ENCODE results near the gene ADAMTSL4. TPM values are rescaled to one million over a fixed set of nuclear protein-coding genes. Genes with fewer than 3 reads are reported as not detected.
"Not testable (repeated sequence)": the region's sequence is repeated elsewhere in the genome, so short reads cannot be mapped to it uniquely, and the experiment has no call there.

Gene ADAMTSL4
- total and polyA plus RNA-seq, 2 donors (not counting 1 experiment from before 2014, with no cell fraction given), result 7.3 to 13.0 TPM

DNA sequence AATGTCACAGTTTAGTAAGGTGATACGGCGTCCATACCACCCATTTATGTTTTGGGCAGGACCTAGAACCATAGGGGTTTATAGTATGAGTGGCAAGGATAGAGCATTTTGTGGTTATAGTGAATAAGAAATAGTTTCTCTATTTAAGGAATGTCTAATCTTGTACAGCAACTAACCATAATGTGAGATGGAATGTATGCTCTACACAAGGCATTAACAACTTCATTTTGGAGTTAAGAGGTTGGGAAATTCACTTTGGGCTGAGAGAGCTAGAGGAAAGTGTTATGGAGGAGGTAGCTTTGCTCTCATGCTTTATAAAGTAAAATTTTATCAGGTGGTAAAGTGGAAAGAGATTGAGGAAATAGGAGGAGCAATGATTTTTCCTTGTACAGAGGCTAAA is 33.2 kb downstream of the ADAMTSL4 start:
- no peaks in the 10 kb centered on the region for H3K27me3 ChIP-seq (ENCODE audit: control insufficient read depth, insufficient read depth, low read length)
- H3K36me3 ChIP-seq (ENCODE audit: control insufficient read depth, insufficient read depth, low read length), result peaks cover 7% of the 10 kb centered on the region
- H3K79me2 ChIP-seq (ENCODE audit: control insufficient read depth, insufficient read depth, low read length), result peaks cover 26% of the 10 kb centered on the region
- TF ChIP-seq, protein P1, sequence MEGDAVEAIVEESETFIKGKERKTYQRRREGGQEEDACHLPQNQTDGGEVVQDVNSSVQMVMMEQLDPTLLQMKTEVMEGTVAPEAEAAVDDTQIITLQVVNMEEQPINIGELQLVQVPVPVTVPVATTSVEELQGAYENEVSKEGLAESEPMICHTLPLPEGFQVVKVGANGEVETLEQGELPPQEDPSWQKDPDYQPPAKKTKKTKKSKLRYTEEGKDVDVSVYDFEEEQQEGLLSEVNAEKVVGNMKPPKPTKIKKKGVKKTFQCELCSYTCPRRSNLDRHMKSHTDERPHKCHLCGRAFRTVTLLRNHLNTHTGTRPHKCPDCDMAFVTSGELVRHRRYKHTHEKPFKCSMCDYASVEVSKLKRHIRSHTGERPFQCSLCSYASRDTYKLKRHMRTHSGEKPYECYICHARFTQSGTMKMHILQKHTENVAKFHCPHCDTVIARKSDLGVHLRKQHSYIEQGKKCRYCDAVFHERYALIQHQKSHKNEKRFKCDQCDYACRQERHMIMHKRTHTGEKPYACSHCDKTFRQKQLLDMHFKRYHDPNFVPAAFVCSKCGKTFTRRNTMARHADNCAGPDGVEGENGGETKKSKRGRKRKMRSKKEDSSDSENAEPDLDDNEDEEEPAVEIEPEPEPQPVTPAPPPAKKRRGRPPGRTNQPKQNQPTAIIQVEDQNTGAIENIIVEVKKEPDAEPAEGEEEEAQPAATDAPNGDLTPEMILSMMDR (conservative IDR thresholded peaks at IDR 0.05 in 1 of 2, IDR thresholded peaks at IDR 0.05 in 1 of 2; ENCODE audit: low read depth in 1 of 2, low read length in 2 of 2), result no peak
- no peak for TF ChIP-seq EZH2 (IDR thresholded peaks at IDR 0.05; ENCODE audit: low read length, missing control alignments)
- peaks cover 3% of the 10 kb centered on the region for H3K4me1 ChIP-seq (ENCODE audit: control insufficient read depth, extremely low read depth, insufficient read depth, low read length)
- no peak overlapping the region for H3K4me2 ChIP-seq (ENCODE audit: extremely low read depth, insufficient read depth, low read length)
- H3K27ac ChIP-seq (ENCODE audit: insufficient read depth, low read length), result no peak overlapping the region
- H3K4me3 ChIP-seq (replicated peaks in 1 of 4; ENCODE audit: control extremely low read depth in 1 of 4, insufficient read depth in 1 of 4, low read depth in 3 of 4, low read length in 4 of 4), result no peak overlapping the region
- no peak overlapping the region for H3K9ac ChIP-seq (ENCODE audit: insufficient read depth, low read length)
- no peaks in the 10 kb centered on the region for H3K9me3 ChIP-seq (ENCODE audit: control insufficient read depth, insufficient read depth, low read depth, low read length)
- DNase-seq (ENCODE audit: low read depth in 2 of 2), result peak in 1 of 2 donors; percentile 65
- H2AFZ ChIP-seq (ENCODE audit: low read length), result no peak overlapping the region
- peaks cover 10% of the 10 kb centered on the region for H4K20me1 ChIP-seq (ENCODE audit: control insufficient read depth, extremely low read depth, insufficient read depth, low read length)

DNA sequence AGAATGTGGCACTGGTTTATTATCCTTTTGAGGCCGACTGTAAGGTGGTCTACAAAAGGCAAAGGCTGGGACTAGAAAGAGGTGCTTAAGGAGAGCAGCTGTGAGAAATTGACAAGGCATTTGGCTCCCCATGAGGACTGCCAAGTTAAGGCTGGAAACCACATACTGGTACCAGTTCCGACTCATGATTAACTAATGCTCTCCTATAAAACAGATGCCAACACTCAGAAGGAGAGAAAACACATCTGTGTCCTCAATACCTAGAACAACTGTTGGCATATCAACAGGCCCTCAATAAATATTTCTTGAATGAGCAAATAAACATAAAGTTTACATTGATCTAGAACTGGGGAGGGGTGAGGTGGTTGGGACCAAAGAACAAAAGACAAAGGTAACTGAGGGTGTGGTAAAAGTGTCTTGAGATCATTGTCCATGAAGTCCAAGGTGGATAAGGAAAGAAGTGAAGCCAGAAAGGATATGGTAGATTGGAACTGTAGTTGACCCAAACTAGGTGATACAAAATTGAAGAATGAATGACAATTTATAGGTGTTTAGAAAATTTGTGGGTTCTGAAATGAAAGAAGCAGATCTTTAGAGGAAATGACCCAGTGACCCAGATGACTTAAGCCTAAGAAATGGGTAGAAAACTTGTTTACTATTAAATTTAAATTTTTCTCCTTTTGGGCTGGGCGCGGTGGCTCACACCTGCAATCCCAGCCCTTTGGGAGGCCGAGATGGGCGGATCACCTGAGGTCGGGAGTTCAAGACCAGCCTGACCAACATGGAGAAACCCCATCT is 47.1 kb downstream of the ADAMTSL4 start:
- no peaks in the 10 kb centered on the region for H3K36me3 ChIP-seq (ENCODE audit: control insufficient read depth, insufficient read depth, low read length)
- DNase-seq (ENCODE audit: low read depth in 2 of 2), result peak in 1 of 2 donors; percentile 24
- H3K4me2 ChIP-seq (ENCODE audit: extremely low read depth, insufficient read depth, low read length), result peak overlapping the region; percentile 45
- no peaks in the 10 kb centered on the region for H3K9me3 ChIP-seq (ENCODE audit: control insufficient read depth, insufficient read depth, low read depth, low read length)
- TF ChIP-seq EZH2 (IDR thresholded peaks at IDR 0.05; ENCODE audit: low read length, missing control alignments), result no peak
- TF ChIP-seq, protein P1 (conservative IDR thresholded peaks at IDR 0.05 in 1 of 2, IDR thresholded peaks at IDR 0.05 in 1 of 2; ENCODE audit: low read depth in 1 of 2, low read length in 2 of 2), result no peak
- no peaks in the 10 kb centered on the region for H3K4me1 ChIP-seq (ENCODE audit: control insufficient read depth, extremely low read depth, insufficient read depth, low read length)
- H3K9ac ChIP-seq (ENCODE audit: insufficient read depth, low read length), result no peak overlapping the region
- H3K79me2 ChIP-seq (ENCODE audit: control insufficient read depth, insufficient read depth, low read length), result no peaks in the 10 kb centered on the region
- H4K20me1 ChIP-seq (ENCODE audit: control insufficient read depth, extremely low read depth, insufficient read depth, low read length), result no peaks in the 10 kb centered on the region
- no peak overlapping the region for H2AFZ ChIP-seq (ENCODE audit: low read length)
- no peak overlapping the region for H3K27ac ChIP-seq (ENCODE audit: insufficient read depth, low read length)
- no peak overlapping the region for H3K4me3 ChIP-seq (replicated peaks in 1 of 4; ENCODE audit: control extremely low read depth in 1 of 4, insufficient read depth in 1 of 4, low read depth in 3 of 4, low read length in 4 of 4)
- H3K27me3 ChIP-seq (ENCODE audit: control insufficient read depth, insufficient read depth, low read length), result no peaks in the 10 kb centered on the region

DNA sequence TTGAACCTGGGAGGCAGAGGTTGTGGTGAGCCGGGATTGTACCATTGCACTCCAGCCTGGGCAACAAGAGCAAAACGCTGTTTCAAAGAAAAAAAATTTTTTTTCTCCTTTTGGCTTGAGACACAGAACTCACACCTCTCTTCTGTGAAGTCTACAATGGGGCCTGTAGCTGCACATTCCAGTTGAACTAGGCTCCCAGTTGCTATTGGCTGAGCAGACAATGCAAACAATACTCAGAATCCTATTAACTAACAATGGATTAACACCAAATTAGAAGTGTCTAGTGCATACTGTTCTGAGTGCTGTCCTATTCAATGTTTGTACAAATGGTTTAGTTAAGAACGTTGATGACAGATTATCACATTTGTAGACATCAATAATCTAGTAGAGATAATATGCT is 47.8 kb downstream of the ADAMTSL4 start:
- DNase-seq (ENCODE audit: low read depth in 2 of 2), result no peak
- H3K36me3 ChIP-seq (ENCODE audit: control insufficient read depth, insufficient read depth, low read length), result no peaks in the 10 kb centered on the region
- TF ChIP-seq EZH2 (IDR thresholded peaks at IDR 0.05; ENCODE audit: low read length, missing control alignments), result no peak
- no peaks in the 10 kb centered on the region for H3K9me3 ChIP-seq (ENCODE audit: control insufficient read depth, insufficient read depth, low read depth, low read length)
- no peak overlapping the region for H3K27ac ChIP-seq (ENCODE audit: insufficient read depth, low read length)
- no peaks in the 10 kb centered on the region for H3K4me1 ChIP-seq (ENCODE audit: control insufficient read depth, extremely low read depth, insufficient read depth, low read length)
- no peak overlapping the region for H3K9ac ChIP-seq (ENCODE audit: insufficient read depth, low read length)
- no peaks in the 10 kb centered on the region for H3K79me2 ChIP-seq (ENCODE audit: control insufficient read depth, insufficient read depth, low read length)
- no peak overlapping the region for H3K4me2 ChIP-seq (ENCODE audit: extremely low read depth, insufficient read depth, low read length)
- no peaks in the 10 kb centered on the region for H3K27me3 ChIP-seq (ENCODE audit: control insufficient read depth, insufficient read depth, low read length)
- no peak overlapping the region for H3K4me3 ChIP-seq (replicated peaks in 1 of 4; ENCODE audit: control extremely low read depth in 1 of 4, insufficient read depth in 1 of 4, low read depth in 3 of 4, low read length in 4 of 4)
- no peak overlapping the region for H2AFZ ChIP-seq (ENCODE audit: low read length)
- no peaks in the 10 kb centered on the region for H4K20me1 ChIP-seq (ENCODE audit: control insufficient read depth, extremely low read depth, insufficient read depth, low read length)

DNA sequence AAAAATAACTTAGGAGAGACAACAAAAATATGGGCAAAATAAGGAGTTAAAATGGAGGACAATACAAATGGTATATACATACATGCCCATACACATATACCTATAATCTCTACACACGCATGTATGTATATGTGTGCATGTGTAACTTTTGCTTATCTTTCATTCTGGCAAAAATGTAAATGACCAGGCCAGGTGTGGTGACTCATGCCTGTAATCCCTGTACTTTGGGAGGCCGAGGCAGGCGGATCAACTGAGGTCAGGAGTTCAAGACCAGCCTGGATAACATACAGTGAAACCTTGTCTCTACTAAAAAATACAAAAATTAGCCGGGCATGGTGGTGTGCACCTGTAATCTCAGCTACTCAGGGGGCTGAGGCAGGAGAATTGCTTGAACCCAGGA is 49.1 kb downstream of the ADAMTSL4 start:
- not testable (repeated sequence) for DNase-seq (ENCODE audit: low read depth in 2 of 2); H3K79me2 ChIP-seq (ENCODE audit: control insufficient read depth, insufficient read depth, low read length); H3K36me3 ChIP-seq (ENCODE audit: control insufficient read depth, insufficient read depth, low read length); H3K4me2 ChIP-seq (ENCODE audit: extremely low read depth, insufficient read depth, low read length); H4K20me1 ChIP-seq (ENCODE audit: control insufficient read depth, extremely low read depth, insufficient read depth, low read length); H2AFZ ChIP-seq (ENCODE audit: low read length); H3K4me1 ChIP-seq (ENCODE audit: control insufficient read depth, extremely low read depth, insufficient read depth, low read length); H3K27me3 ChIP-seq (ENCODE audit: control insufficient read depth, insufficient read depth, low read length); H3K4me3 ChIP-seq (replicated peaks in 1 of 4; ENCODE audit: control extremely low read depth in 1 of 4, insufficient read depth in 1 of 4, low read depth in 3 of 4, low read length in 4 of 4); H3K27ac ChIP-seq (ENCODE audit: insufficient read depth, low read length); H3K9ac ChIP-seq (ENCODE audit: insufficient read depth, low read length); H3K9me3 ChIP-seq (ENCODE audit: control insufficient read depth, insufficient read depth, low read depth, low read length)

Measured in fibroblast of lung (primary cell).